HepG2 (cell line): ENCODE measurements around the gene MED25. TPM values are rescaled to one million over a fixed set of nuclear protein-coding genes. Genes with fewer than 3 reads are reported as not detected.

Experiments
- ATAC-seq: fragments of 200-7000 bp; cut with Tn5 transposase; 3 replicates; pipeline ENCODE4 v1.9.1; 2020; ENCODE audit warnings: mild to moderate bottlenecking, moderate library complexity
- BruUV-seq: library from RNA; stranded (reverse); fragments of 400-500 nt; replicated peaks from 2 replicates; lab custom pipeline; 2021; lab: Mats Ljungman, UMichigan
- CTCF ChIA-PET: fragments of 300-600 bp; formaldehyde crosslinking; extraction: SDS; loops from one replicate; lab custom pipeline; 2021; ENCODE audit warnings: low total read pairs, inconsistent platforms, low intra/inter-chr PET ratio; lab: Yijun Ruan, JAX
- POLR2A ChIA-PET: fragments of 350-600 bp; sonication (Branson Sonifier 250); formaldehyde crosslinking; loops from one replicate; lab custom pipeline; 2020; ENCODE audit warnings: antibody characterized with exemption, inconsistent platforms; lab: Yijun Ruan, JAX
- DNase-seq: peaks from one replicate; pipeline ENCODE4 v3.0.0-alpha.2; 2015; ENCODE audit warnings: low spot score
- FAIRE-seq: peaks from 3 replicates; lab custom pipeline; 2011; peaks lifted over from hg19 to GRCh38; lab: Jason Lieb, UNC
- H2AFZ ChIP-seq: one replicate; pipeline ENCODE4 v1.6.1; 2011; ENCODE audit warnings: low read length, inconsistent platforms
- H3K27ac ChIP-seq: fragments of 300-600 bp; 3 replicates; pipeline ENCODE4 v1.8.0; 2011; ENCODE audit warnings: mixed run types, mild to moderate bottlenecking, mixed read lengths, low read length, inconsistent platforms; ENCODE audit not compliant: insufficient read depth; ENCODE audit errors: extremely low read length
- H3K27me3 ChIP-seq, 2 experiments: fragments of 200-600 bp in 1 of 2; 2 replicates in 1 of 2; 3 replicates in 1 of 2; pipeline versions ENCODE4 v1.6.0 to v1.8.0; 2011; ENCODE audit warnings: low read length in 2 of 2, mild to moderate bottlenecking in 2 of 2, moderate library complexity in 2 of 2, inconsistent platforms in 1 of 2; ENCODE audit not compliant: insufficient read depth in 2 of 2, control insufficient read depth in 1 of 2
- H3K36me3 ChIP-seq, 2 experiments: fragments of 200-600 bp in 1 of 2; replicated peaks in 1 of 2; 2 replicates in 1 of 2; 3 replicates in 1 of 2; pipeline versions ENCODE4 v1.5.1 to v1.8.0; 2011; ENCODE audit warnings: low read length in 2 of 2, inconsistent platforms in 1 of 2; ENCODE audit not compliant: insufficient read depth in 2 of 2, control insufficient read depth in 1 of 2
- H3K4me1 ChIP-seq: 2 replicates; pipeline ENCODE4 v1.5.1; 2012; ENCODE audit warnings: low read length, inconsistent platforms; ENCODE audit not compliant: insufficient read depth
- H3K4me2 ChIP-seq: 2 replicates; pipeline ENCODE4 v1.6.0; 2011; ENCODE audit warnings: low read depth, low read length, inconsistent platforms
- H3K4me3 ChIP-seq, 3 experiments: fragments of 200-600 bp in 1 of 3; sonication (generic), shearing (Covaris generic) in 1 of 3; replicated peaks in 1 of 3; 2 replicates each; pipeline ENCODE4 v1.5.1; 2011 to 2016; ENCODE audit warnings: low read length in 3 of 3, inconsistent platforms in 2 of 3, low read depth in 2 of 3, mild to moderate bottlenecking in 2 of 3, control low read depth in 1 of 3, mixed read lengths in 1 of 3; ENCODE audit not compliant: insufficient read depth in 1 of 3
- H3K79me2 ChIP-seq: one replicate; pipeline ENCODE4 v1.6.1; 2011; ENCODE audit warnings: low read length, inconsistent platforms; ENCODE audit not compliant: insufficient read depth
- H3K9ac ChIP-seq: 2 replicates; pipeline ENCODE4 v1.6.0; 2011; ENCODE audit warnings: mild to moderate bottlenecking, low read depth, low read length, inconsistent platforms; ENCODE audit not compliant: insufficient read depth
- H3K9me3 ChIP-seq: 2 replicates; pipeline ENCODE4 v1.5.1; 2012; ENCODE audit warnings: mild to moderate bottlenecking, low read length
- H4K20me1 ChIP-seq: 2 replicates; pipeline ENCODE4 v1.6.0; 2011; ENCODE audit warnings: inconsistent platforms, mild to moderate bottlenecking, low read length, moderate library complexity; ENCODE audit not compliant: insufficient read depth
- ZFP36 ChIP-seq: fragments of 150-350 bp; IDR thresholded peaks from 2 replicates; pipeline ENCODE4 v1.6.1; 2018; ENCODE audit warnings: borderline replicate concordance, low read length, low read depth; ENCODE audit not compliant: partially characterized antibody
- ZNF574 ChIP-seq: sonication (generic); formaldehyde crosslinking; IDR thresholded peaks from 2 replicates; pipeline ENCODE4 v1.4.0; 2020; ENCODE audit warnings: missing genetic modification reagents
- ZNF788 ChIP-seq: sonication (generic); formaldehyde crosslinking; IDR thresholded peaks from 2 replicates; pipeline ENCODE4 v1.5.0; 2020; ENCODE audit warnings: mild to moderate bottlenecking, missing genetic modification reagents, borderline replicate concordance
- WGBS: methylation state at CpG from one replicate; pipeline ENCODE4 v1.1.6; 2017; ENCODE audit warnings: low lambda C conversion rate; 5-methylcytosine and 5-hydroxymethylcytosine counted together
- in situ Hi-C: cut with HindIII; loops from 2 replicates; pipeline ENCODE4 v1.10.0; 2017; ENCODE audit warnings: low pct_unique_long_range_greater_than_20kb; ENCODE audit not compliant: extremely low pct_ligation_motif_present
- intact Hi-C: fragments of 100-400 bp; cut with micrococcal nuclease; formaldehyde crosslinking; loops from one replicate; pipeline ENCODE4 v1.10.0; 2022; ENCODE audit not compliant: unreplicated experiment
- polyA plus RNA-seq, 8 experiments: library from polyadenylated mRNA; depleted of rRNA in 3 of 8; stranded (reverse) in 7 of 8; unstranded in 1 of 8; fragments of >200 nt; fragmentation: Illumina TruSeq in 4 of 8; extraction: Trizol in 4 of 8; gene quantifications; 2 replicates each; pipeline versions ENCODE4 v1.2.1 to v1.2.3, GENCODE V29; 2011 to 2016; ENCODE audit warnings: low read depth in 4 of 8, missing spikeins in 1 of 8, mixed read lengths in 1 of 8; ENCODE audit not compliant: insufficient read depth in 1 of 8
- total RNA-seq, 5 experiments: library from RNA; depleted of rRNA; stranded (reverse); fragments of >200 nt; fragmentation: Illumina TruSeq; extraction: Trizol; gene quantifications; 2 replicates each; pipeline ENCODE4 v1.2.3, GENCODE V29; 2016; ENCODE audit warnings: low read depth in 1 of 5

Gene MED25
- total and polyA plus RNA-seq, 2 of the 13 experiments (the other 11 are each of a cell fraction or from before 2014, with no cell fraction given) = 11.1 to 15.1 TPM

- no TSS peak for BruUV-seq
- Histone ChIP-seq H3K4me1 (peaks cover 41% of the 10 kb centered on the region), H3K4me3 (no peak overlapping the region), H3K27me3 (no peaks in the 10 kb centered on the region; a peak in 1 of 5 replicates), H3K27ac (no peak overlapping the region), H3K9me3 (no peaks in the 10 kb centered on the region), H2AFZ (no peak overlapping the region), H3K79me2 (peaks cover 27% of the 10 kb centered on the region), H3K9ac (no peak overlapping the region), H4K20me1 (no peaks in the 10 kb centered on the region), H3K36me3 (peaks cover 0 to 5% of the 10 kb centered on the region in 2 experiments; a peak in 3 of 5 replicates), H3K4me2 (no peak overlapping the region)
- TF ChIP-seq ZNF788 (CRISPR knock-in tag) (no peak), ZNF574 (CRISPR knock-in tag) (no peak), ZFP36 (peak; percentile 69)
- DNase-seq = no peak
- no peak for ATAC-seq
- 95% methylated on average over 14 of the region's 17 CpGs for WGBS
- FAIRE-seq = no peak
- intact Hi-C loops (no loop called here), in situ Hi-C loops (no loop called here)
- ChIA-PET POLR2A (no interaction called here), CTCF (no interaction called here)
Observed at GRCh38 chr19:49871349-49871985, 53.4 kb downstream of the MED25 start.
